AG04450 (cell line): Measurements from ENCODE around the gene CUEDC1. TPM values are rescaled to one million over a fixed set of nuclear protein-coding genes. Genes with fewer than 3 reads are reported as not detected.

Experiments used
- CTCF ChIA-PET: fragments of 300-600, 350-600 bp; formaldehyde crosslinking; extraction: SDS; loops from one replicate; lab custom pipeline; 2022; ENCODE audit warnings: antibody characterized with exemption, inconsistent platforms; lab: Charles Lee
- POLR2A ChIA-PET: fragments of 350-600 bp; formaldehyde crosslinking; extraction: SDS; loops from one replicate; lab custom pipeline; 2021; ENCODE audit warnings: antibody characterized with exemption, inconsistent platforms; lab: Yijun Ruan, JAX
- DNase-seq: peaks from one replicate; pipeline ENCODE4 v3.0.0-alpha.2; 2011; ENCODE audit warnings: low read depth, low spot score
- H3K27ac ChIP-seq: one replicate; pipeline ENCODE4 v1.5.1; 2012; ENCODE audit warnings: low read depth, low read length, control low read depth
- H3K27me3 ChIP-seq: one replicate; pipeline ENCODE4 v1.6.0; 2012; ENCODE audit warnings: low read length; ENCODE audit not compliant: control insufficient read depth, insufficient read depth
- H3K4me3 ChIP-seq: 2 replicates; pipeline ENCODE4 v1.5.1; 2011; ENCODE audit warnings: mild to moderate bottlenecking, low read depth, low read length, control low read depth
- H3K9me3 ChIP-seq: 2 replicates; pipeline ENCODE4 v1.5.1; 2012; ENCODE audit warnings: low read length; ENCODE audit not compliant: control insufficient read depth, insufficient read depth
- polyA plus RNA-seq: library from polyadenylated mRNA; depleted of rRNA; stranded (reverse); fragments of >200 nt; gene quantifications from 2 replicates; pipeline ENCODE4 v1.2.3, GENCODE V29; 2011
- TF ChIP-seq, protein P1 (sequence below): IDR thresholded peaks from 2 replicates; pipeline ENCODE4 v1.5.1; 2011; ENCODE audit warnings: low read depth, low read length, control low read depth, inconsistent platforms

CUEDC1 gene
- polyA plus RNA-seq, 1 experiment, result 21.6 TPM

DNA sequence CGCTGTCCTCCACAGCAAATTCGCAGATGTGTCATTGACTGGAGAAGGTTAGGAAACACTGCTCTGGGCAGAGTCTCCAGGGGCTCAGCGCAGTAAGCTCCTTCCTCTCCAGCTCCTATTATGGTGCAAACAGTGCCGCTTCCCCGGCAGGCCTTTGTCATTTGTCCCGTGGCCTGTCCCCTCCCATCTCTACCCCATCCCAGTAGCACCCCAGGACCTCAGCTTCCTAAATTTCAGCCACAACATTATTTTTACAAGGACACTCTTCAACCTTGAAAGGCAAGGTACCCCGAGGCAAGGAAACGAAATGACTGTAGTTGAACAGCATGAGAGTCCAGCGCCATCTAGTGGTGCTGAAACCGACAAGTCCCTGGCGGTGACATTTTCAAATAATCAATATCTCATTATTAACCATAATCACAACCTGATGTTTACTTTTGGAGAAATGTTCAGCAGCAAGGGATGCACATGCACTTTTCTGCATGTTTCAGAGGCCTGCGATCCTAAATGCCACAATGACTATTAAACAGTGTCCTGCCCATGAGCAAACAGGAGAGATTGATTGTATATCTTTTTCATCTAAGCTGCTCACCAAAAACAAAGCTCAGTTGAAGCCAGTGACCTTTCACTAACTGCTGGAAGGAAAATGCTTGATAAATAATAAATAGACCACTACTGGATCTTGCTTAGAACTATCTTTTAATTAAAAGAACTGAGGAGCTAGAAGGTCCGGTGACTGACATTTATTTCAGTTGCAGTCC lies 121.9 kb downstream of the CUEDC1 start:
- Histone ChIP-seq H3K27me3 (no peaks in the 10 kb centered on the region), H3K27ac (no peak overlapping the region), H3K9me3 (no peaks in the 10 kb centered on the region), H3K4me3 (peak overlapping the region; percentile 59)
- peak; percentile 30 for DNase-seq
- ChIA-PET CTCF (interaction anchor here (0.6 to 5.6 kb wide), 86 partner anchors 9 to 1204 kb away, joined by 3 to 62 read pairs (median 4); partner anchors contain the start of genes MRPS23 and SRSF1), POLR2A (interaction anchor here (0.6 kb wide), 1 partner anchor 822 kb away, joined by 12 read pairs; no protein-coding TSS in a partner anchor)
- TF ChIP-seq, protein P1, sequence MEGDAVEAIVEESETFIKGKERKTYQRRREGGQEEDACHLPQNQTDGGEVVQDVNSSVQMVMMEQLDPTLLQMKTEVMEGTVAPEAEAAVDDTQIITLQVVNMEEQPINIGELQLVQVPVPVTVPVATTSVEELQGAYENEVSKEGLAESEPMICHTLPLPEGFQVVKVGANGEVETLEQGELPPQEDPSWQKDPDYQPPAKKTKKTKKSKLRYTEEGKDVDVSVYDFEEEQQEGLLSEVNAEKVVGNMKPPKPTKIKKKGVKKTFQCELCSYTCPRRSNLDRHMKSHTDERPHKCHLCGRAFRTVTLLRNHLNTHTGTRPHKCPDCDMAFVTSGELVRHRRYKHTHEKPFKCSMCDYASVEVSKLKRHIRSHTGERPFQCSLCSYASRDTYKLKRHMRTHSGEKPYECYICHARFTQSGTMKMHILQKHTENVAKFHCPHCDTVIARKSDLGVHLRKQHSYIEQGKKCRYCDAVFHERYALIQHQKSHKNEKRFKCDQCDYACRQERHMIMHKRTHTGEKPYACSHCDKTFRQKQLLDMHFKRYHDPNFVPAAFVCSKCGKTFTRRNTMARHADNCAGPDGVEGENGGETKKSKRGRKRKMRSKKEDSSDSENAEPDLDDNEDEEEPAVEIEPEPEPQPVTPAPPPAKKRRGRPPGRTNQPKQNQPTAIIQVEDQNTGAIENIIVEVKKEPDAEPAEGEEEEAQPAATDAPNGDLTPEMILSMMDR, result peak; percentile 94

DNA sequence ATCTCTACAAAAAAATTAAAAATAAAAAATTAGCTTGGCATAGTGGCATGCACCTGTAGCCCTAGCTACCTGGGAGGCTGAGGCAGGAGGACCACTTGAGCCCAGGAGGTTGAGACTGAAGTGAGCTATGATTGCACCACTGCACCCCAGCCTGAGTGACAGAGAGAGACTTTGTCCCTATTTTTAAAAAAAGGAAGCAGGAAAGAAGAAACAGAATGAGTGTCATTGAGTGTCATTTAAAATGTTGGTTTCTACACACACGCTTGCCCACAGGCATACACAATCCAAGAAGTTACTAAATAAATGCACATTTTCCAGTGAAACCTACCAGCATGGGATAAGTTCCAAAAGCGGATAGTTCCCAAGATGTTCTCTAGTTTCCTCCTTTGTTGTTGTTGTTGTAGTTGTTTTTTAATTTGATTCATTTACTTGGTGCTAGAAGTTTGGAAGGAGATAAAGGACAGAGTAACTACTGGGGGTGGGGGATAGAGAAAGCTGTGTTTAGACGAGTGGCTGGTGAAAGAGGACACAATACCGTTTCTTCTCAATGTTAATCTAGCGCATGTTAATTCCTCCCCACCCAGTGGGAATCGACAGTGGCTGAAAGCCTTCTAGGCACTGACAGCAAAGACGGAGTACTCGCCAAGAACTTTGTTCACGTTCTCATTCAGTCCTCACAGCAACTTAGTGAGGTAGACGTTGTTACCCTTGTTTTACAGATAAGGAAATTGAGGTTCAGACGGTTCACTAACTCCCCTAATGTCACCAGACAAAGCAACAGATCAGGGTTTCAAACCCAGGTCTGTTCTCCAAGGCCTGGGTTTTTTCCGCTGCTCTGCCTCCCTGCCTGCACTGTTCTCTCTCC lies 122.7 kb downstream of the CUEDC1 start:
- H3K27ac ChIP-seq, result no peak overlapping the region
- ChIA-PET POLR2A (interaction anchor here (0.6 kb wide), 1 partner anchor 821 kb away, joined by 12 read pairs; no protein-coding TSS in a partner anchor), CTCF (interaction anchor here (0.6 to 5.6 kb wide), 73 partner anchors 9 to 987 kb away, joined by 3 to 62 read pairs (median 4); partner anchors contain the start of genes MRPS23 and SRSF1)
- H3K9me3 ChIP-seq, result no peaks in the 10 kb centered on the region
- no peak for DNase-seq
- H3K27me3 ChIP-seq, result no peaks in the 10 kb centered on the region
- TF ChIP-seq, protein P1, result no peak
- peak overlapping the region; percentile 59 for H3K4me3 ChIP-seq

DNA sequence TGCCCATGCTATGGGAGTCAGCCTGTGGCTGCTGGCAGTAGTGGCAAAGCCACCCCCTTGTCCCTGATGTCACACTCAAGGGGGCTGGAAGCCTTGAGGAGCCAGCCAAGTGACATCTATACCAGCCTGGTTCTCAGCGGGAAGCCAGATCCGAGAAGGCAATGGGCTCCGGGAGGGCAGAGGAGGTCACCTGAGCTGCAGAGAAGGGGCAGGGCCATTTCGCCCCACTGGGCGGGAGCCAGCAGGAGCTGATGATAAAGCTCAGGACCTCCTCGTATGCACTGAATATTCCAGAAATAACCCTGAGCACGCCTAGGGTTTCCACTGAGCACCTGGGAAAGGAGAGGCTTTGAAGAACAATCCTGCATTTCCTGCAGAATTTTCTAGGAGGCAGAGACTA lies 124.3 kb downstream of the CUEDC1 start:
- TF ChIP-seq, protein P1, result no peak
- Histone ChIP-seq H3K27ac (no peak overlapping the region), H3K4me3 (no peak overlapping the region), H3K27me3 (peaks cover 3% of the 10 kb centered on the region), H3K9me3 (no peaks in the 10 kb centered on the region)
- DNase-seq, result no peak
- ChIA-PET CTCF (interaction anchor here (4.1 to 4.4 kb wide), 2 partner anchors 170 to 587 kb away, joined by 44 to 48 read pairs; no protein-coding TSS in a partner anchor), POLR2A (no interaction called here)

DNA sequence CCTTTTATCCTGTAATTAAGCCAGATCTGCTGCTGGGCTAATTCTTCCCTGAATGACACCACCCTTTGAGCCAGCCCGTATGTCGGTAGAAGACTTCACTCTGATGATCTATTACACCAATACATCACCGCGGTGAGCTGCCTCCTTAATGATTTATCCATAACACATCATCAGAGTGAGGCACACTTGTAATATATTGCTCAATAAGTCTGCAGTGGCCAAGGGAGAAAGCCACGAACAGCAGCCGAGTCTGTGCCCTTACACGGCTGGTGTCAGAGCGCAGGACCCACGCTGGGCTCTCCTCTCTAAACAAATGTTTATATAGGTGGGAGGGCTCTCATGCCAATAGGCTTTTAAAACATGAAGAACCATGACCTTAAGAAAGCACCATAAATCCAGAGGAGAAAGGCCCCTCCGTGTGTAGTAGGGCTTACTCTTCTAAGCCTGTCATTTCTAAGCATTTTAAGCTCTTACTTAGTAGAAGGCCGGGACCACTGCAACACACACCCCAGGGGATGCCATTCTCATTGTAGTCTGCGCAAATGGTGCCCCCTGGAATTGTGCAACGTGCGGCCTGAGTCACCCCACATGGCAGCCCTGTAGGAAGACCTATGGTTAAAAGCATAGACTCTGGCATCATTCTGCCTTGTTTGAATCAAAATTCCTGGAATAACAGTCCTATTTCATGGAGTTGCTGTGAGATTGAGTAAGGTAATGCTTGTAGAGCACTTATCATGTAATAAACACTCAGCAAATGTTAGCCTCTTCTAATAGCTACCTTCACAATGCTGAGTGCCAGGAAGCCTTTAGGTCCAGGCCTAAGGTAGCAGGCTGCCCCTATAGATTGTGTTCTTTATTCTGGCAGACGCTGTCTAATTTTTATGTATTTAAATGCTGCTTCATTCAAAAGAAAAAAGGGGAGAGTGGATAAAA lies 131.5 kb downstream of the CUEDC1 start:
- DNase-seq, result no peak
- Histone ChIP-seq H3K27me3 (peaks cover 6% of the 10 kb centered on the region), H3K9me3 (no peaks in the 10 kb centered on the region), H3K27ac (no peak overlapping the region), H3K4me3 (no peak overlapping the region)
- TF ChIP-seq, protein P1, result no peak
- POLR2A ChIA-PET, result no interaction called here
- CTCF ChIA-PET, result interaction anchor here (4.6 kb wide), 1 partner anchor 10 kb away, joined by 42 read pairs; no protein-coding TSS in a partner anchor
